ENCODE results near the gene BDH2.

DNA sequence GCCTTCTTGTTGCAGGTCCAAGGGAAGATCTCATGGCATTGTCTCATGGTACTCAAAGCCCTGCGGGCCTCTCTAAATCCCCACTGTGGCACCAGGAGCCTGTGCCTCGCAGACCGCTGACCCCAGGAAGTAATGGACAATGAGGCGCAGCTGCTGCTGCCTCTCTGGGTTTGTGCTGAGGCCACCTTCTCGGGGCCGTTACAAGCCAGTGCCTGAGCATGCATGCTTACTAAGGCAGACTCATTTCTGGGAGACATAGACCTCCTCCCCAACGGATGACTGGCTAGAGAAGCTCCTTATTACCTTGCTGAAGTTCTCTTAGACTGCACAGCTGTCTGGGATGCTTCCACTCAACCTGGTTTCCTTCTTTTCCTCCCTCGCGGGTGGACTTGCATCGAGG lies 1.3 kb downstream of the BDH2 start:
- TF ChIP-seq, protein P1, sequence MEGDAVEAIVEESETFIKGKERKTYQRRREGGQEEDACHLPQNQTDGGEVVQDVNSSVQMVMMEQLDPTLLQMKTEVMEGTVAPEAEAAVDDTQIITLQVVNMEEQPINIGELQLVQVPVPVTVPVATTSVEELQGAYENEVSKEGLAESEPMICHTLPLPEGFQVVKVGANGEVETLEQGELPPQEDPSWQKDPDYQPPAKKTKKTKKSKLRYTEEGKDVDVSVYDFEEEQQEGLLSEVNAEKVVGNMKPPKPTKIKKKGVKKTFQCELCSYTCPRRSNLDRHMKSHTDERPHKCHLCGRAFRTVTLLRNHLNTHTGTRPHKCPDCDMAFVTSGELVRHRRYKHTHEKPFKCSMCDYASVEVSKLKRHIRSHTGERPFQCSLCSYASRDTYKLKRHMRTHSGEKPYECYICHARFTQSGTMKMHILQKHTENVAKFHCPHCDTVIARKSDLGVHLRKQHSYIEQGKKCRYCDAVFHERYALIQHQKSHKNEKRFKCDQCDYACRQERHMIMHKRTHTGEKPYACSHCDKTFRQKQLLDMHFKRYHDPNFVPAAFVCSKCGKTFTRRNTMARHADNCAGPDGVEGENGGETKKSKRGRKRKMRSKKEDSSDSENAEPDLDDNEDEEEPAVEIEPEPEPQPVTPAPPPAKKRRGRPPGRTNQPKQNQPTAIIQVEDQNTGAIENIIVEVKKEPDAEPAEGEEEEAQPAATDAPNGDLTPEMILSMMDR (IDR thresholded peaks at IDR 0.05) = no peak
- no peak for TF ChIP-seq POLR2A (IDR thresholded peaks at IDR 0.05)

Data from upper lobe of left lung (tissue), 4 donors.